Neural cell (in vitro differentiated cells): Measurements from ENCODE around the gene ASTL.

Source experiments
- CTCF ChIP-seq: fragments of 450-650 bp; IDR thresholded peaks from 2 replicates; pipeline ENCODE4 v1.5.1; 2014; ENCODE audit warnings: antibody characterized with exemption, mild to moderate bottlenecking, moderate library complexity; ENCODE audit not compliant: poor library complexity, severe bottlenecking
- EP300 ChIP-seq: fragments of 450-650 bp; conservative IDR thresholded peaks from 2 replicates; pipeline ENCODE4 v1.6.1; 2014; ENCODE audit warnings: antibody characterized with exemption, mild to moderate bottlenecking, moderate library complexity; ENCODE audit not compliant: poor library complexity, severe bottlenecking
- EZH2 ChIP-seq: fragments of 200-600, 300-800 bp; shearing (Covaris generic), sonication (generic); IDR thresholded peaks from 2 replicates; pipeline ENCODE4 v1.6.1; 2014; ENCODE audit warnings: antibody characterized with exemption, low read length, borderline replicate concordance, mild to moderate bottlenecking; ENCODE audit not compliant: insufficient read depth, poor library complexity, severe bottlenecking
- MXI1 ChIP-seq: fragments of 450-650 bp; conservative IDR thresholded peaks from 2 replicates; pipeline ENCODE4 v1.6.1; 2014; ENCODE audit warnings: antibody characterized with exemption, mild to moderate bottlenecking; ENCODE audit not compliant: poor library complexity, severe bottlenecking
- RAD21 ChIP-seq: fragments of 450-650 bp; conservative IDR thresholded peaks from 2 replicates; pipeline ENCODE4 v1.6.1; 2014; ENCODE audit warnings: antibody characterized with exemption, mild to moderate bottlenecking, moderate library complexity
- REST ChIP-seq: IDR thresholded peaks from 2 replicates; pipeline ENCODE4 v1.6.1; 2012; ENCODE audit warnings: borderline replicate concordance
- SMC3 ChIP-seq: fragments of 450-650 bp; conservative IDR thresholded peaks from 2 replicates; pipeline ENCODE4 v1.6.1; 2014; ENCODE audit warnings: antibody characterized with exemption, mild to moderate bottlenecking, moderate library complexity; ENCODE audit not compliant: poor library complexity
- TAF1 ChIP-seq: IDR thresholded peaks from 2 replicates; pipeline ENCODE4 v1.6.1; 2012; ENCODE audit warnings: low read depth

DNA sequence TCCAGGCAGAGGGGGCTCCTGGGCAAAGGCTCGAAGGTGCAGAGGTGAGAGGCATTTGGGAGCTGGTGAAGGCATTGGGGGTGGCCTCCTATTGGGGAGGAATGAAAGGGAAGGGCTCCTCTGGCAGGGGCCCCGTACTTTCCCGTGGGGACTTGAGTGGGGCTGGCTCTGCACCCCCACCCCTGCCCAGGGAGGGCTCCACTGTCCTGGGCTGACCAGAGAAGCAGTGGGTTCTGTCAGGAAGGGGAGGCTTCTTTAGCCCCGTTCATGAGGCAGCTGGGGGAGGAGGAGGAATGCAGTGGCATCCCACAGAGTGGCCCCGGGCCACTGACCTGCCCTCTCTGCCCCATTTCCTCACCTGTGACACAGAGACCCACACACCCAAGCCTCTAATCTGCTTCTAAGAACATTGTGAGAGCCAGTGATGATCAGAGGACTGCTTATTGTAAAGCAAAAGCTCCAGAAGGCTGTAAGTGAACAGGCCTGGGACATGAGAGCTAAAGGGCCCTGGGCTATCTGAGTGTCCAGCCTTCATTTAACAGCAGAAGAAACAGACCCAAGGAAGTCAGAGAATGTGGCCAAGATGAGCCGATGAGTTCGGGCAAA lies 65.0 kb downstream of the ASTL start:
- TF ChIP-seq REST (no peak), EP300 (no peak), RAD21 (no peak), CTCF (no peak), EZH2 (no peak), SMC3 (no peak), TAF1 (no peak), MXI1 (no peak)
